Esophagus squamous epithelium (tissue), 4 donors: ENCODE results near the gene CHFR.

Experiments
- CTCF ChIP-seq, 6 experiments: fragments of 450-650 bp in 4 of 6; fragments of 200-600 bp in 2 of 6; sonication (generic) in 2 of 6; IDR thresholded peaks; one replicate each; pipeline ENCODE4 v1.5.1; 2016 to 2019; ENCODE audit warnings: antibody characterized with exemption in 6 of 6, mild to moderate bottlenecking in 4 of 6, moderate library complexity in 4 of 6
- POLR2A ChIP-seq, 4 donors: fragments of 450-650 bp; IDR thresholded peaks; one replicate each; pipeline ENCODE4 v1.6.1; 2017; ENCODE audit warnings: antibody characterized with exemption in 4 of 4, mild to moderate bottlenecking in 4 of 4, moderate library complexity in 3 of 4

- no peak for TF ChIP-seq CTCF (IDR thresholded peaks at IDR 0.05)
- TF ChIP-seq POLR2A (IDR thresholded peaks at IDR 0.05), result no peak
These were observed 103.4 kb downstream of the CHFR start for GRCh38 chr12:132783917-132784531.
